GM12874 (cell line): Measurements from ENCODE around the gene SMARCE1.

Experiments
- CTCF ChIP-seq: IDR thresholded peaks from 2 replicates; pipeline ENCODE4 v1.5.1; 2011; ENCODE audit warnings: low read depth, mild to moderate bottlenecking, control low read depth, low read length, moderate library complexity; ENCODE audit not compliant: insufficient read depth

The SMARCE1 gene

GRCh38 chr17:40600486-40601046, 47.1 kb downstream of the SMARCE1 start:
- no peak for TF ChIP-seq CTCF

- TF ChIP-seq CTCF: no peak
Observed at GRCh38 chr17:40599468-40599763, 48.2 kb downstream of the SMARCE1 start.

GRCh38 chr17:40598619-40599467, 48.8 kb downstream of the SMARCE1 start:
- TF ChIP-seq CTCF: no peak

- TF ChIP-seq CTCF: no peak
Observed at GRCh38 chr17:40598301-40598618, 49.4 kb downstream of the SMARCE1 start.

GRCh38 chr17:40597556-40598300, 49.9 kb downstream of the SMARCE1 start:
- TF ChIP-seq CTCF: no peak

GRCh38 chr17:40597156-40597555, 50.5 kb downstream of the SMARCE1 start:
- TF ChIP-seq CTCF: no peak

GRCh38 chr17:40596261-40596919, 51.2 kb downstream of the SMARCE1 start:
- TF ChIP-seq CTCF: no peak
